Measurements from ENCODE around the gene SORBS1. TPM values are rescaled to one million over a fixed set of nuclear protein-coding genes. Genes with fewer than 3 reads are reported as not detected.

SORBS1 gene
- total and polyA plus RNA-seq, 2 of the 13 experiments (the other 11 are each of a cell fraction or from before 2014, with no cell fraction given) = 16.8 to 39.8 TPM

DNA sequence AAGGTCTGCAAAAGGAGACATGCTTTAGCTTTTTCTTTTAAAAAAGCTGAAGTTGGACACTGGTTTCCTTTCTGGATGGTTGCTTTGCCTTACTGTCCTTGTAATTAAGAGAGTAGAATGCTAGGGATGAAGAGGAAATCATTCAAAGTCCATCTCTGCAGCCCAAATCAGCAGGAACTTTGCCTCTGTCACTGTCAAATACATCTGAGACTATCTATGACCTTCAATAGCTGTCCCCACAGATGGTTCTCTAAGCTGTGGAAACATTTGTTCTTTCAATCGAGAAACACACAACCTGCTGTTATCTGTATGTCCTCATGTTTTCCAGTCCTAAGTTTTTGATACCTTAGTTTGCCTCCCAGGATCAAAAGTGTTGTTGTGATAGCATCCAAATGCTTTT lies 117.5 kb downstream of the SORBS1 start (continued):
- TF ChIP-seq, protein P1, sequence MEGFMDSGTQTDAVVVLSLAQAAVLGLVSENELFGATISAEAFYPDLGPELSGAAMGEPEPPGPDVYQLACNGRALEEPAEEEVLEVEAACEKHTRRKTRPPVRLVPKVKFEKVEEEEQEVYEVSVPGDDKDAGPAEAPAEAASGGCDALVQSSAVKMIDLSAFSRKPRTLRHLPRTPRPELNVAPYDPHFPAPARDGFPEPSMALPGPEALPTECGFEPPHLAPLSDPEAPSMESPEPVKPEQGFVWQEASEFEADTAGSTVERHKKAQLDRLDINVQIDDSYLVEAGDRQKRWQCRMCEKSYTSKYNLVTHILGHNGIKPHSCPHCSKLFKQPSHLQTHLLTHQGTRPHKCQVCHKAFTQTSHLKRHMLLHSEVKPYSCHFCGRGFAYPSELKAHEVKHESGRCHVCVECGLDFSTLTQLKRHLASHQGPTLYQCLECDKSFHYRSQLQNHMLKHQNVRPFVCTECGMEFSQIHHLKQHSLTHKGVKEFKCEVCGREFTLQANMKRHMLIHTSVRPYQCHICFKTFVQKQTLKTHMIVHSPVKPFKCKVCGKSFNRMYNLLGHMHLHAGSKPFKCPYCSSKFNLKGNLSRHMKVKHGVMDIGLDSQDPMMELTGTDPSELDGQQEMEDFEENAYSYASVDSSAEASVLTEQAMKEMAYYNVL (CRISPR knock-in tag; IDR thresholded peaks at IDR 0.05; ENCODE audit: borderline replicate concordance) = no peak
- peak; percentile 74 for TF ChIP-seq PAXIP1 (CRISPR knock-in tag; conservative IDR thresholded peaks at IDR 0.05)
- no peak for TF ChIP-seq SNAPC4 (CRISPR knock-in tag; IDR thresholded peaks at IDR 0.05)
- 0 out of 2 replicates have a peak, but pooled peaks have one; percentile 11 for TF ChIP-seq RXRB (CRISPR knock-in tag; IDR thresholded peaks at IDR 0.05; ENCODE audit: borderline replicate concordance)
- no peak for TF ChIP-seq SOX6 (IDR thresholded peaks at IDR 0.05)
- peak; percentile 29; the same call in 1 of the 2 replicates for TF ChIP-seq SOX6 (CRISPR knock-in tag; IDR thresholded peaks at IDR 0.05)
- no peak for TF ChIP-seq HOXA7 (CRISPR knock-in tag; IDR thresholded peaks at IDR 0.05)
- TF ChIP-seq, protein P2, sequence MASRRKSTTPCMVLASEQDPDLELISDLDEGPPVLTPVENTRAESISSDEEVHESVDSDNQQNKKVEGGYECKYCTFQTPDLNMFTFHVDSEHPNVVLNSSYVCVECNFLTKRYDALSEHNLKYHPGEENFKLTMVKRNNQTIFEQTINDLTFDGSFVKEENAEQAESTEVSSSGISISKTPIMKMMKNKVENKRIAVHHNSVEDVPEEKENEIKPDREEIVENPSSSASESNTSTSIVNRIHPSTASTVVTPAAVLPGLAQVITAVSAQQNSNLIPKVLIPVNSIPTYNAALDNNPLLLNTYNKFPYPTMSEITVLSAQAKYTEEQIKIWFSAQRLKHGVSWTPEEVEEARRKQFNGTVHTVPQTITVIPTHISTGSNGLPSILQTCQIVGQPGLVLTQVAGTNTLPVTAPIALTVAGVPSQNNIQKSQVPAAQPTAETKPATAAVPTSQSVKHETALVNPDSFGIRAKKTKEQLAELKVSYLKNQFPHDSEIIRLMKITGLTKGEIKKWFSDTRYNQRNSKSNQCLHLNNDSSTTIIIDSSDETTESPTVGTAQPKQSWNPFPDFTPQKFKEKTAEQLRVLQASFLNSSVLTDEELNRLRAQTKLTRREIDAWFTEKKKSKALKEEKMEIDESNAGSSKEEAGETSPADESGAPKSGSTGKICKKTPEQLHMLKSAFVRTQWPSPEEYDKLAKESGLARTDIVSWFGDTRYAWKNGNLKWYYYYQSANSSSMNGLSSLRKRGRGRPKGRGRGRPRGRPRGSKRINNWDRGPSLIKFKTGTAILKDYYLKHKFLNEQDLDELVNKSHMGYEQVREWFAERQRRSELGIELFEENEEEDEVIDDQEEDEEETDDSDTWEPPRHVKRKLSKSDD (CRISPR knock-in tag; IDR thresholded peaks at IDR 0.05; ENCODE audit: low read depth) = no peak
- no peak for TF ChIP-seq POLR2G (IDR thresholded peaks at IDR 0.05; ENCODE audit: low read depth, low read length)
- TF ChIP-seq ZNF501 (CRISPR knock-in tag; IDR thresholded peaks at IDR 0.05) = no peak
- TF ChIP-seq BRD4 (CRISPR knock-in tag; IDR thresholded peaks at IDR 0.05) = no peak
- 0 out of 2 replicates have a peak, but pooled peaks have one; percentile 50 for TF ChIP-seq MED1 (CRISPR knock-in tag; IDR thresholded peaks at IDR 0.05)
- TF ChIP-seq, protein P3, sequence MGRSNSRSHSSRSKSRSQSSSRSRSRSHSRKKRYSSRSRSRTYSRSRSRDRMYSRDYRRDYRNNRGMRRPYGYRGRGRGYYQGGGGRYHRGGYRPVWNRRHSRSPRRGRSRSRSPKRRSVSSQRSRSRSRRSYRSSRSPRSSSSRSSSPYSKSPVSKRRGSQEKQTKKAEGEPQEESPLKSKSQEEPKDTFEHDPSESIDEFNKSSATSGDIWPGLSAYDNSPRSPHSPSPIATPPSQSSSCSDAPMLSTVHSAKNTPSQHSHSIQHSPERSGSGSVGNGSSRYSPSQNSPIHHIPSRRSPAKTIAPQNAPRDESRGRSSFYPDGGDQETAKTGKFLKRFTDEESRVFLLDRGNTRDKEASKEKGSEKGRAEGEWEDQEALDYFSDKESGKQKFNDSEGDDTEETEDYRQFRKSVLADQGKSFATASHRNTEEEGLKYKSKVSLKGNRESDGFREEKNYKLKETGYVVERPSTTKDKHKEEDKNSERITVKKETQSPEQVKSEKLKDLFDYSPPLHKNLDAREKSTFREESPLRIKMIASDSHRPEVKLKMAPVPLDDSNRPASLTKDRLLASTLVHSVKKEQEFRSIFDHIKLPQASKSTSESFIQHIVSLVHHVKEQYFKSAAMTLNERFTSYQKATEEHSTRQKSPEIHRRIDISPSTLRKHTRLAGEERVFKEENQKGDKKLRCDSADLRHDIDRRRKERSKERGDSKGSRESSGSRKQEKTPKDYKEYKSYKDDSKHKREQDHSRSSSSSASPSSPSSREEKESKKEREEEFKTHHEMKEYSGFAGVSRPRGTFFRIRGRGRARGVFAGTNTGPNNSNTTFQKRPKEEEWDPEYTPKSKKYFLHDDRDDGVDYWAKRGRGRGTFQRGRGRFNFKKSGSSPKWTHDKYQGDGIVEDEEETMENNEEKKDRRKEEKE (IDR thresholded peaks at IDR 0.05) = no peak
